IPS-NIHi11 (cell line): ENCODE measurements around the gene IL1RAPL1.
"Not testable (repeated sequence)": the region's sequence is repeated elsewhere in the genome, so short reads cannot be mapped to it uniquely, and the experiment has no call there.

Source experiments
- DNase-seq: peaks from one replicate; pipeline ENCODE4 v3.0.0; 2012; ENCODE audit warnings: mixed read lengths, low spot score

Gene IL1RAPL1

GRCh38 chrX:29274517-29274916 lies 687.3 kb downstream of the IL1RAPL1 start:
- DNase-seq = no peak

GRCh38 chrX:29275928-29276327 lies 688.7 kb downstream of the IL1RAPL1 start:
- DNase-seq = no peak

- no peak for DNase-seq
These were observed 694.0 kb downstream of the IL1RAPL1 start for GRCh38 chrX:29281078-29281742.

GRCh38 chrX:29285664-29286063 lies 698.4 kb downstream of the IL1RAPL1 start:
- no peak for DNase-seq

GRCh38 chrX:29295987-29296680 lies 708.9 kb downstream of the IL1RAPL1 start:
- DNase-seq = no peak

GRCh38 chrX:29297171-29297800 lies 710.0 kb downstream of the IL1RAPL1 start:
- no peak for DNase-seq

- DNase-seq = no peak
These were observed 712.4 kb downstream of the IL1RAPL1 start for GRCh38 chrX:29299684-29300083.

GRCh38 chrX:29308726-29309125 lies 721.5 kb downstream of the IL1RAPL1 start:
- DNase-seq = peak; percentile 10

- DNase-seq = no peak
These were observed 728.7 kb downstream of the IL1RAPL1 start for GRCh38 chrX:29315931-29316330.

GRCh38 chrX:29318012-29318411 lies 730.8 kb downstream of the IL1RAPL1 start:
- no peak for DNase-seq

- DNase-seq = not testable (repeated sequence)
These were observed 745.2 kb downstream of the IL1RAPL1 start for GRCh38 chrX:29332429-29332828.

- DNase-seq = not testable (repeated sequence)
These were observed 745.8 kb downstream of the IL1RAPL1 start for GRCh38 chrX:29333091-29333490.

GRCh38 chrX:29348288-29348687 lies 761.0 kb downstream of the IL1RAPL1 start:
- DNase-seq = no peak

- DNase-seq = no peak
These were observed 772.0 kb downstream of the IL1RAPL1 start for GRCh38 chrX:29359276-29359675.

GRCh38 chrX:29374765-29375164 lies 787.5 kb downstream of the IL1RAPL1 start:
- not testable (repeated sequence) for DNase-seq

GRCh38 chrX:29376584-29376983 lies 789.3 kb downstream of the IL1RAPL1 start:
- DNase-seq = no peak

GRCh38 chrX:29382811-29383210 lies 795.6 kb downstream of the IL1RAPL1 start:
- DNase-seq = no peak

GRCh38 chrX:29388509-29388908 lies 801.3 kb downstream of the IL1RAPL1 start:
- no peak for DNase-seq

GRCh38 chrX:29397506-29397905 lies 810.3 kb downstream of the IL1RAPL1 start:
- peak; percentile 3 for DNase-seq

- DNase-seq = no peak
These were observed 820.1 kb downstream of the IL1RAPL1 start for GRCh38 chrX:29407357-29407756.

- no peak for DNase-seq
These were observed 832.7 kb downstream of the IL1RAPL1 start for GRCh38 chrX:29419774-29420553.

GRCh38 chrX:29422034-29422433 lies 834.8 kb downstream of the IL1RAPL1 start:
- no peak for DNase-seq
